C4-2B (cell line): ENCODE data around the gene TOP3B.

Source experiments
- H3K27ac ChIP-seq: fragments of 450-650 bp; 2 replicates; pipeline ENCODE4 v1.5.1; 2017
- CTCF ChIP-seq: fragments of 450-650 bp; conservative IDR thresholded peaks from 2 replicates; pipeline ENCODE4 v1.5.1; 2017; ENCODE audit warnings: mild to moderate bottlenecking
- ZFX ChIP-seq: fragments of 450-650 bp; IDR thresholded peaks from 2 replicates; pipeline ENCODE4 v1.6.1; 2017

TOP3B gene

GRCh38 chr22:21975854-21976345 is 6.7 kb downstream of the TOP3B start:
- TF ChIP-seq ZFX (no peak), CTCF (no peak)
- H3K27ac ChIP-seq = no peak overlapping the region

- H3K27ac ChIP-seq = no peak overlapping the region
- no peak for TF ChIP-seq CTCF
- no peak for TF ChIP-seq ZFX
These were observed 7.3 kb downstream of the TOP3B start for GRCh38 chr22:21975273-21975672.

GRCh38 chr22:21974058-21974649 is 8.4 kb downstream of the TOP3B start:
- no peak overlapping the region for H3K27ac ChIP-seq
- TF ChIP-seq ZFX = no peak
- no peak for TF ChIP-seq CTCF

- TF ChIP-seq CTCF (no peak), ZFX (no peak)
- H3K27ac ChIP-seq = no peak overlapping the region
These were observed 9.8 kb downstream of the TOP3B start for GRCh38 chr22:21972806-21973205.

GRCh38 chr22:21972293-21972779 is 10.3 kb downstream of the TOP3B start:
- TF ChIP-seq CTCF (peak; percentile 96), ZFX (no peak)

GRCh38 chr22:21971858-21972275 is 10.7 kb downstream of the TOP3B start:
- TF ChIP-seq ZFX (no peak), CTCF (no peak)

More at GRCh38 chr22:21972293-21972779, 10.3 kb downstream of the TOP3B start:
- H3K27ac ChIP-seq = no peak overlapping the region

GRCh38 chr22:21970800-21971617 is 11.6 kb downstream of the TOP3B start:
- no peak overlapping the region for H3K27ac ChIP-seq

More at GRCh38 chr22:21971858-21972275, 10.7 kb downstream of the TOP3B start:
- no peak overlapping the region for H3K27ac ChIP-seq

More at GRCh38 chr22:21970800-21971617, 11.6 kb downstream of the TOP3B start:
- no peak for TF ChIP-seq ZFX
- TF ChIP-seq CTCF = no peak
